Measurements from ENCODE around the gene PPP1R26.

DNA sequence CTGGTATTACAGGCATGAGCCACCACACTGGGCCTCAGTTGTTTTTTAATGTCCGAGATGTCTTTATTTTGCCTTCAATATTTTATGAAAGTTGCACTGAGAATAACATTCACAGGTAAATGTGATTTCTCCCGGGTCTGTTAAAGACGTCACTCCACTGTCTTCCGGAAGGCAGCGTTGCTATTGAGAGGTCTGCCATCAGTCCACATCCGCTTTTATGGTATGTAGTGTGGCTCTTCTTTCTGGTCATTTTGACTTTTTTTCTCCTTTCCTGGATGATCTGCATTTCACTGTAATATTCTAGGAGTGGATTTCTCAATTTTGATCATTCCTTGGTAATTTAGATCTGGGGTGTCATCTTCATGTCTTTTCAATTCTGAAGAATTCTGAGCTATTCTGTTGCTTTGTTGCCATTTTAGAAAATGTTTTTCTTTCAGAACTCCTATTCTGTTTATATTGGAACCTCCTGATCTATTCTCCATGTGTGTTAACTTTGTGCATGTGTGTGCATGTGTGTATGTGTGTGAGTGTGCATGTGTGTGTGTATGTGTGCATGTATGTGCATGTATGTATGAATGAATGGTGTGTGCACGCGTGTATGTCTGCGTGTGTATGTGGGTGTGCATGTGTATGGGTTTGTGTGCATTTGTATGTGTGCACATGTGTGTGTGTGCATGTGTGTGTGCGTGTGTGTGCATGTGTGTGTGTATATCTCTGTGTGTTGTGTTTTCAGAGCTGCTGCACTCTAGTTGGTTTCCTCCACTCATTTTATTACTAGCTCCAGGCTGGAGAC is 39.8 kb downstream of the PPP1R26 start:
- TF ChIP-seq, protein P1, sequence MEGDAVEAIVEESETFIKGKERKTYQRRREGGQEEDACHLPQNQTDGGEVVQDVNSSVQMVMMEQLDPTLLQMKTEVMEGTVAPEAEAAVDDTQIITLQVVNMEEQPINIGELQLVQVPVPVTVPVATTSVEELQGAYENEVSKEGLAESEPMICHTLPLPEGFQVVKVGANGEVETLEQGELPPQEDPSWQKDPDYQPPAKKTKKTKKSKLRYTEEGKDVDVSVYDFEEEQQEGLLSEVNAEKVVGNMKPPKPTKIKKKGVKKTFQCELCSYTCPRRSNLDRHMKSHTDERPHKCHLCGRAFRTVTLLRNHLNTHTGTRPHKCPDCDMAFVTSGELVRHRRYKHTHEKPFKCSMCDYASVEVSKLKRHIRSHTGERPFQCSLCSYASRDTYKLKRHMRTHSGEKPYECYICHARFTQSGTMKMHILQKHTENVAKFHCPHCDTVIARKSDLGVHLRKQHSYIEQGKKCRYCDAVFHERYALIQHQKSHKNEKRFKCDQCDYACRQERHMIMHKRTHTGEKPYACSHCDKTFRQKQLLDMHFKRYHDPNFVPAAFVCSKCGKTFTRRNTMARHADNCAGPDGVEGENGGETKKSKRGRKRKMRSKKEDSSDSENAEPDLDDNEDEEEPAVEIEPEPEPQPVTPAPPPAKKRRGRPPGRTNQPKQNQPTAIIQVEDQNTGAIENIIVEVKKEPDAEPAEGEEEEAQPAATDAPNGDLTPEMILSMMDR (IDR thresholded peaks at IDR 0.05; ENCODE audit: insufficient read depth, low read length, poor library complexity, severe bottlenecking): no peak
- TF ChIP-seq EZH2phosphoT487 (conservative IDR thresholded peaks at IDR 0.05; ENCODE audit: low read length): no peak
